Activated CD4-positive, CD25-positive, alpha-beta regulatory T cell treated with anti-CD3 and anti-CD28 coated beads, Interleukin-2, amount 50 U/mL, for 72 hours (primary cell): ENCODE results near the gene R3HDML.
A peak's percentile ranks its signal among the peaks of the same experiment; 100 is the strongest.
"Not testable (repeated sequence)": the region's sequence is repeated elsewhere in the genome, so short reads cannot be mapped to it uniquely, and the experiment has no call there.

ENCODE experiments used
- DNase-seq: peaks from one replicate; pipeline ENCODE4 v3.0.0; 2021

Gene R3HDML

GRCh38 chr20:44336725-44337380 lies at the start of gene R3HDML:
R3HDML (plus strand) TSS chr20:44337043; CDS start chr20:44337158, 115 bp downstream.
- no peak for DNase-seq

- no peak for DNase-seq
These were observed 49.4 kb upstream of the R3HDML start for GRCh38 chr20:44287272-44288097.

- DNase-seq, result no peak
These were observed 48.6 kb upstream of the R3HDML start for GRCh38 chr20:44288252-44288651.

DNA sequence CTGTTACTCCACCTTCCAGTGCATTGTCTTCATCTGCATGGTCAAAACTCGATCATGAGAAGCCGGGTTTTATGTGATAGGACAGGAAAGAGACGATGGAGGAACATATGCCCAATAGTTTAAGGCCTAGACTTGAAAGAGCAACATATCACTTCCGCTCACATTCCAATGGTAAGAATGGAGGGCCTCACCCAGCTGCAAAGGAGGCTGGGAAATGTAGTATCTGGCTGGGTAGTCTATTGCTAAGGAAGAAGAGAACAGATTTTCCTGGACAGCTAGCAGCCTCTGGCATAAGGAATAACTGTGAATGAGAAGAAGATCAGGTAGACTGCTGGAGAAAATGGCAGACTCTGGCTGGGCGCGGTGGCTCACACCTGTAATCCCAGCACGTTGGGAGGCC lies 45.1 kb upstream of the R3HDML start:
- no peak for DNase-seq

DNA sequence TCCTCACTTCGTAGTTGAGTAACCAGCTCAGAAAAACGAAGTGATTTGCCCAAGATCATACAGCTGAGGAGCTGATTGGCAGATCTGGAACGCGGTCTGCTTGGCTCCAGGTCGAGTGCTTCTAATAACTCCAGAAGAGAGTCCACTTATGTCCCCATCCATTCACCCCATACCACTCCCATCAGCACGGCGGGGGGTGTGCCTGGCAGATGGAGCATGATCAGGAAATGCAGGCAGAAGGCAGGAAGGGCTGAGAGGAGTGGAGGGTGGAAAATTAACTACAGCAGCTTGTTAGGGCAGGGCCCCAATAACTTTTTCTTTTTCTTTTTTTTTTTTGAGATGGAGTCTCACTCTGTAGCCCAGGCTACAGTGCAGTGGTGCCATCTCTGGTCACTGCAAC lies 40.8 kb upstream of the R3HDML start:
- DNase-seq, result no peak

DNA sequence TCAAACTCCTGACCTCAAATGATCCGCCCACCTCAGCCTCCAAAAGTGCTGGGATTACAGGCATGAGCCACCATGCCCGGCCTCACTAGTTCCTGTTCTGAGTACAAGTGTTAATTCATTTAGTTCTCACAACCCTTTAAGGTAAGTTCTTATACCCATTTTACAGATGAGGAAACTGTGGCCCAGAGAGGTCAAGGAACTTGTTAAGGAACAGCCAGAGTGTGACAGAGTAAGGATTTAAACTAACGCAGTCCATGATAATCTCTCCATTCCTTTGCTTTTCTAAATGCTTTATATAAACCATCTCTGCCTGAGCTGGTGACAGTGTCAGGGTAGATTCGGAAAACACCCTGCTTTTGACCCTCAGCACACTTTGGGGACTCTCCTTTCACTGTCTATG lies 39.1 kb upstream of the R3HDML start:
- no peak for DNase-seq

DNA sequence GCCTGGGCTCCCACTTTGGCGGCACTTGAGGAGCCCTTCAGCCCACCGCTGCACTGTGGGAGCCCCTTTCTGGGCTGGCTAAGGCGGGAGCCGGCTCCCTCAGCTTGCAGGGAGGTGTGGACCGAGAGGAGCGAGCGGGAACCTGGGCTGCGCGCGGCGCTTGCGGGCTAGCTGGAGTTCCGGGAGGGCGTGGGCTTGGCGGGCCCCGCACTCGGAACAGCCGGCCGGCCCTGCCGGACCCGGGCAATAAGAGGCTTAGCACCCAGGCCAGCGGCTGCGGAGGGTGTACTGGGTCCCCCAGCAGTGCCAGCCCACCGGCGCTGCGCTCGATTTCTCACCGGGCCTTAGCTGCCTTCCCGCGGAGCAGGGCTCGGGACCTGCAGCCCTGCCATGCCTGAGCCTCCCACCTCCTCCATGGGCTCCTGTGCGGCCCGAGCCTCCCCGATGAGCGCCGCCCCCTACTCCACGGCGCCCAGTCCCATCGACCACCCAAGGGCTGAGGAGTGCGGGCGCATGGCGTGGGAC lies 37.8 kb upstream of the R3HDML start:
- DNase-seq, result not testable (repeated sequence)

DNA sequence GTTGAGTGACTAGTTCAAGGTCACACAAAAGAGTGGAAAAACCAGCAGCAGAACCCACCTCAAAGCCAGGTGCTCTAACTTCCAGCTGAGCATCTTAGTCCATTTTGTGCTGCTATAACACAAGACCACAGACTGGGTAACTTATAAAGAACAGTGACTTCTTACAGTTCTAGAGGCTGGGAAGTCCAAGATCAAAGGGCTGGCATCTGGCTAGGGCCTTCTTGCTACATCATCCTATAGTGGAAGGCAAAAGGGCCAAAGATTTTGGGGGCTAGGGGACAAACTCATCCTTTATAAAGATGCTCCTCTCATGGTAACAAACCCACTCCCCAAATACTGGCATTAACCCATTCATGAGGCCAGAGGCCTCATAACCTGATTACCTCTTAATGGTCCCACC lies 35.6 kb upstream of the R3HDML start:
- DNase-seq, result no peak

- DNase-seq, result no peak
These were observed 34.7 kb upstream of the R3HDML start for GRCh38 chr20:44302026-44302669.

DNA sequence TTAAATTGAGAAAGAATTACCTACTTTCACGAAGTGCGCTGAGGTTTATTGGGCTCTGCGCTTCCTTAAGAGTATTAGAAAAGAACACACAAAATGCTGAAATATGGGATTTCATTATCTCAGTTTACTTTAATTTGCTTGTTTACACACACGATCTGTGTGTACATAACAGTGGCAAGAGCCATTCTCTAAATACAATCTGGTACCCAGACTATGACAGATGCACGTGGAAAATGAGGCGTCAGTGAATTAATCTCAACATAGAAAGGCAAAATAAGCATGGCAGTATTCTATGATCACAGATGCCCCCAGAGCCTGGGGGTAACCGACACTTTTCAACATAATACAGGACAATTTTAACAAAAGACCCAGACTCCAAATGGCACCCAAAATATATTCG lies 34.1 kb upstream of the R3HDML start:
- no peak for DNase-seq

GRCh38 chr20:44304383-44304782 lies 32.5 kb upstream of the R3HDML start:
- DNase-seq, result no peak

DNA sequence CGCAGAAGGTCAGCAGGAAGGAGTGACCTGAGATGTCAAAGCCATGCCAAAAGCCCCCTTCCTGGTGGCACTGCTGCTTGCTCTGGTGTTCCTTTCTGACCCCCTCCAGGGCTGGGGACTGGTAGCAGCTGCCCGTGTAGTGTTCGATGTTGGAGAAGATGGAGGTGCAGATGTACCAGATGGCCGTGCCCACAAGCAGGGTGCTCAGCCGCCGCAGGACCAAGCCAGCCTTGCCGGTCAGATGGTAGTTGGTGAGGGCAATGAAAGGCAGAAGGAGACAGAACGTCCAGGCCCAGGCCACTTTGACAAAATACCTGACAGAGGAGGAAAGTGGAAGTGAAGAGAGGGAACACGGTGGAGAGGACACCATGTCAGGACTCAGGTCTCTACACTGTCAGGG lies 29.9 kb upstream of the R3HDML start:
- DNase-seq, result no peak

DNA sequence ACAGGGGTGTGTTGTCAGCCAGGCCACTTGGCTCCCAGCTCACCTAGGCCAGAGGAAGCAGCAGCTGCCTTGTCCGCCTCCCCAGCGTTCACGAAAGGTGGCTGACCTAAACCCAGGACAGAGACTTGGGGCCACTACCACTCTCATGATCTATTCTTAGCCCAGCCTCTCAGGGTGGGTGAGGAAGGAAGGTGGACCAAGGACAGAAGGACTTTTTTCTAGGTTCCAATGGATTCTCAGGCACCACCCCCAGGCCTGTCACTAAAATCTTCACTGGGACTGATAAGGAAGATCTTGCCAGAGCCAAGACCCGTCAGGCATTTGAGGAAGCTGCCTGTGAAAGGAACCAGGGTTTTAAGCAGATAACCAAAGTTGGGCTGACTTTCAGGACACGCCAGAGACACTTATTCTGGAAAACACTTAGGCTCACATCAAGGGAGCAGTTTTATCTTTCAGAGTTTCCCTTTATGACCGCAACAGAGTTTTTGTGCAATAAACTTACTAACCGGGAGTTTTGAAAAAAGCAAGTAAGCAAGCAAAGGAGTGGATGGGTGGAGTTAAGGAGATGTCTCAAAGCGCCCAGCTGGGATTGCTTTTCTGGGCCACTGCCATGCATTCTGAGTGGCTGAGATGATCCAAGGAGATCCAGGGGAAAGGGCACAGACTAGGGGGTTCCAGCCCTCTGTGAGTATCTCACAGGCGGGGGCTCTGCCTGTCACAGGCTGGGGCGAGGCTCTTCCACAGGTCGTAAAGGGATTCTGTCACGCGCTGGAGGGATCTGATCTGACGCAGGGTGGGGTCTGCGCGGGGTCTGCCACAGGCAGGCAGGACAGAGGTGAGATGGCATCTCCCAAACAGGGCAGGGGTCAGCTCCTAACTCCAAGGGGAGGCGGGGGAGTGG lies 26.8 kb upstream of the R3HDML start:
- DNase-seq, result no peak

DNA sequence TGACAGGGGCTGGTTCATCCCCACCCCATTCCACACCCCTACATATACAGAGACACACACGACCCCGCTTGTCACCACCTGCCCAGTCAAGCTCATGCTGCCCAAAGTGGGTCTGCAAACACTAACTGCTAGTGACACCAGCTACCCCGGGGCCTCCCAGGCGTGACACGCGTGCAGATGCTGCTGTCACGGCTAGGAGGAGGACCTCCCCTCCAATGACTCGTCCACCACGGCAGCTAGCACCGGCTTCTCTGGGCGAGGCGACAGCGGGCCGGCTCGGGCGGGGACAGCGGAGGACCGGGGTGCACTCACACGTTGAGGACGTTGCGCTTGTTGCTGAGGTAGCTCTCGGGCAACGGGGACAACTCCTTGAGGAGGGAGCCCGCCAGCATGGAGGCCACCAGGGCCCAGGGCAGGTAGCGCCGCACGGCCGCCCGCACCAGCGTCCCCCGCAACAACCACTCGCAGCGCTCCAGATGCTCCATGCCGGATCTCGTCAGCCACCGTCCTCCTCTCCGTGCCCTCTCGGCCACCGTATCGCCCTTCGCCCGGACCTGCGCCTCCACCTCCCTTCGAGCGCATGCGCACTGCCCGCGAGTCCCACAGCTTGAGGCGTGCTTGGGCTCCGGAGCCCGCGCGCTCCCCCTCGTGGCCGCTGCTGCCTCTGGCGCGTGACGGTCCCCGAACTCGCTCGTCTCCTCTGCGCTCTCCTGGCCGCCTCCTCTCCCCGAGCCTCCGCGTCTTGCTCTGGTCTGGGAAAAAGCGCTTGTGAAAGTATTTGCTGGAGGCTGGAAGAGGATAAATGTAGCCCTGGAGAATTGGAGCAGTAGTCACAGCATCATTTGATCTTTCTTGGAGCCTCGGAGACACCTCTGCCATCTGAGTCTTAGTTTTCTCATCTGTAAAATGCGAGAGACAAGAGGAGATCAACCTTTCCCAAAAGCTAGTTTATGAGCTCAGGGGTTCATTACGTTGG lies 25.9 kb upstream of the R3HDML start, which contains the start of gene FITM2:
TSS of gene FITM2 (minus strand) at position 539 of the 976 bp plus-strand sequence. CDS start at position 485, 54 bp downstream.
- DNase-seq, result peak; percentile 100

GRCh38 chr20:44314870-44315269 lies 22.0 kb upstream of the R3HDML start:
- DNase-seq, result no peak

DNA sequence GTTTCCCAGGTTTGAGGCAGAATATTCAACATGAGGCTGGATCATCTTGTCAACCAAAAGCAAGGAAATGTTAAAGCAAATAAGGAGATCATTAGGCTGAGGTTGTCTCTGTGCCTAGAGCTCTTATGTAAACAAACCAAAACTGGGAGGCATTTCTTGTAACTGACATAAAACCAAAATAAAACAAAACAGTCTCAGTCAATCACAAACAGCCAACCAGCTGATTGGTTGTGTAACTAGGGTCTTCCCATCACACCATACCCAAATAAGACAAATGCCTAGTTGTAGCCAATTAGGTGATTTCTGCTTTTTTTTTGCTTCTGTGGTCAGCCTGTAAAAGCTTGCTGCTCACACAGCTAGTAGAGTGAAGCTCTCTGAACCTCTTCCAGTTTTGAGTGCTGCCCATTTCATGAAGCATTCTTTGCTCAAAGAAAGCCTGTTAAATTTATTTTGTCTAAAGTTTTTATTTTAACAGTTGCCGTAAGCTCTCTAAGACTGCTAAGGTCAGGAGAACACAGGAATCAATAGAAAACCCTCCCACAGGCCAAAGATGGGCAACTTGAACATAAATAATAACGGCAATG lies 16.9 kb upstream of the R3HDML start:
- no peak for DNase-seq

DNA sequence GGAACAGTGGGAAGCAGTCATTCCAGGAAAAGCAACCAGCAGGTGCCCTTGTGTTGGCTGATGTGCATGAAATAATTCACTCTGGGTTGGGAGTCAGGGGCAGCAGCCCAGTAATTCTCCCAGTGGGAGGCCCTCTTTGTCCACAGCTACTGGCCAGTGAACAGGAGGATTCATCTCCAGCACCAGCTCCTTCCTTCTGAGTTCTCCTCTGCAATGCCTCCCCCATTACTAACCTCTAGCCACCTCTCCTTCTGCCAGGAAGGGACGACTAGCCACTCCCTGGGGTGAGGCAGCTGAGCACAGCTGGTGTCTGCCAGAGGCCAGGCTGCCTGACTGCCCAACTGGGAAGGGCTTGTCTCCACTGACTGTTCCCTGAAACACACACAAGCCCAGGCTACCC lies 12.5 kb upstream of the R3HDML start:
- no peak for DNase-seq

DNA sequence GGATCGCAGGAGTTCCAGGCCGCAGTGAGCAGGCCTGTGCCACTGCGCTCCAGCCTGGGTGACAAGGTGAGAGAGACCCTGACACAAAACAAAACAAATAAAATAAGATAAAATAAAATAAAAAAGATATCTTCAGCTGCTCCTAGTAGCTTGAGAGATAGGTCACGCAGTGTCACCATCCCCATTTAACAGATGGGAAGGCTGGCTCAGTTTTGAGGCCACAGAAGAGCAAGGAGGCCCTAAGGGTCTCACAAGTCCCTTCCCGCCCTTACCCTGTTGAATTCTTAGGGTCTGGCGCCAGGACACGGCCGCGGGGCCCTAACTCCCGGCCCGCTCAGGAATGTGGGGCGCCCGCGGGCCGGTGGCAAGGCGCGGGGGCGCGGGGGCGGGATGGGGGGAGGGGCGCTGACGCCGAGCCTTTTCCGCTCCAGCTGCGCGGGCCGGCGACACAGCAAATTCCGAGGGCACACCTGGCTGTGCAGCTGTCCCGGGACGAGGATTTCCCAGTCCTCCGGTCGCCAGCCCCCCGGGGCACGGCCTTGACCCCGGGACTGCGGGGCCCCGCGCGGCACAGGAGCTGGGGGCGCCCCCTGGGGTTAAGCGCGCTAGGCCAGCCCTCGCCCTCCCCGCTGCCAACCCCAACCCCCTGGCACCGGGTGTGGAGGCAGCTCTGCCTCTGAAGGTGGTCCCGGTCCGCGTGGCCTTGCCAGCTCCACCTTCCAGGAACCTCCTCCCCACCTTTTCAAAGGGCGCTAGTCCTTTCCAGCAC lies 10.3 kb upstream of the R3HDML start:
- DNase-seq, result peak; percentile 35

GRCh38 chr20:44327748-44328147 lies 9.1 kb upstream of the R3HDML start:
- not testable (repeated sequence) for DNase-seq

- DNase-seq, result no peak
These were observed 8.4 kb upstream of the R3HDML start for GRCh38 chr20:44328428-44328827.
